Measurements from ENCODE around the gene NAGS. TPM values are rescaled to one million over a fixed set of nuclear protein-coding genes. Genes with fewer than 3 reads are reported as not detected.
A peak's percentile ranks its signal among the peaks of the same experiment; 100 is the strongest.
"Not testable (repeated sequence)": the region's sequence is repeated elsewhere in the genome, so short reads cannot be mapped to it uniquely, and the experiment has no call there.

NAGS gene
- total RNA-seq, 1 donor from 2014 or later: 4.9 TPM

- no peak for DNase-seq (ENCODE audit: low read depth in 2 of 2)
These were observed 20.7 kb upstream of the NAGS start for GRCh38 chr17:43983515-43984411.

GRCh38 chr17:43984521-43984920, 19.9 kb upstream of the NAGS start:
- DNase-seq (ENCODE audit: low read depth in 2 of 2): no peak

GRCh38 chr17:43986225-43986981, 18.0 kb upstream of the NAGS start:
- DNase-seq (ENCODE audit: low read depth in 2 of 2): no peak

- no peak for DNase-seq (ENCODE audit: low read depth in 2 of 2)
These were observed 17.0 kb upstream of the NAGS start for GRCh38 chr17:43987131-43988021.

- DNase-seq (ENCODE audit: low read depth in 2 of 2): no peak
These were observed 16.1 kb upstream of the NAGS start for GRCh38 chr17:43988301-43988700.

- DNase-seq (ENCODE audit: low read depth in 2 of 2): no peak
These were observed 11.8 kb upstream of the NAGS start for GRCh38 chr17:43992641-43993040.

- DNase-seq (ENCODE audit: low read depth in 2 of 2): peak in 1 of 2 donors; percentile 62
These were observed 9.9 kb upstream of the NAGS start for GRCh38 chr17:43994272-43995149.

GRCh38 chr17:43995150-43995471, 9.3 kb upstream of the NAGS start:
- DNase-seq (ENCODE audit: low read depth in 2 of 2): no peak

GRCh38 chr17:43997180-43997579, 7.2 kb upstream of the NAGS start:
- not testable (repeated sequence) for DNase-seq (ENCODE audit: low read depth in 2 of 2)

- DNase-seq (ENCODE audit: low read depth in 2 of 2): peak in 1 of 2 donors; percentile 52
These were observed 5.9 kb upstream of the NAGS start for GRCh38 chr17:43998552-43998951.

GRCh38 chr17:43999024-43999423, 5.4 kb upstream of the NAGS start:
- DNase-seq (ENCODE audit: low read depth in 2 of 2): no peak

GRCh38 chr17:44000141-44000860, 4.1 kb upstream of the NAGS start:
- DNase-seq (ENCODE audit: low read depth in 2 of 2): no peak

- no peak for DNase-seq (ENCODE audit: low read depth in 2 of 2)
These were observed 3.5 kb upstream of the NAGS start for GRCh38 chr17:44000871-44001460.

- DNase-seq (ENCODE audit: low read depth in 2 of 2): no peak
These were observed 2.9 kb upstream of the NAGS start for GRCh38 chr17:44001461-44001920.

- DNase-seq (ENCODE audit: low read depth in 2 of 2): peak; percentile 81 to 92
These were observed 2.1 kb upstream of the NAGS start for GRCh38 chr17:44002141-44002848.

GRCh38 chr17:44004761-44005526, 522 bp downstream of the NAGS start:
- peak in 1 of 2 donors; percentile 40 for DNase-seq (ENCODE audit: low read depth in 2 of 2)

GRCh38 chr17:44005527-44006271, 1.3 kb downstream of the NAGS start:
- DNase-seq (ENCODE audit: low read depth in 2 of 2): peak in 1 of 2 donors; percentile 69

- DNase-seq (ENCODE audit: low read depth in 2 of 2): no peak
These were observed 1.8 kb downstream of the NAGS start for GRCh38 chr17:44006272-44006597.

Measured in dermis microvascular lymphatic vessel endothelial cell (primary cell).